T-helper 2 cell treated with Interferon-gamma antibody and Interleukin-4, amounts not matched to agents 100 ng/mL and 5 ng/mL, for 36 hours (primary cell): ENCODE results near the gene ANAPC4. TPM values are rescaled to one million over a fixed set of nuclear protein-coding genes. Genes with fewer than 3 reads are reported as not detected.
"Not testable (repeated sequence)": the region's sequence is repeated elsewhere in the genome, so short reads cannot be mapped to it uniquely, and the experiment has no call there.

Experiments used
- intact Hi-C: fragments of 100-400 bp; cut with micrococcal nuclease; formaldehyde crosslinking; loops from one replicate; pipeline ENCODE4 v1.15.1; 2023
- total RNA-seq: library from RNA; stranded (reverse); gene quantifications from 2 replicates; pipeline ENCODE4 v1.2.3, GENCODE V29; 2022

The ANAPC4 gene, protein sequence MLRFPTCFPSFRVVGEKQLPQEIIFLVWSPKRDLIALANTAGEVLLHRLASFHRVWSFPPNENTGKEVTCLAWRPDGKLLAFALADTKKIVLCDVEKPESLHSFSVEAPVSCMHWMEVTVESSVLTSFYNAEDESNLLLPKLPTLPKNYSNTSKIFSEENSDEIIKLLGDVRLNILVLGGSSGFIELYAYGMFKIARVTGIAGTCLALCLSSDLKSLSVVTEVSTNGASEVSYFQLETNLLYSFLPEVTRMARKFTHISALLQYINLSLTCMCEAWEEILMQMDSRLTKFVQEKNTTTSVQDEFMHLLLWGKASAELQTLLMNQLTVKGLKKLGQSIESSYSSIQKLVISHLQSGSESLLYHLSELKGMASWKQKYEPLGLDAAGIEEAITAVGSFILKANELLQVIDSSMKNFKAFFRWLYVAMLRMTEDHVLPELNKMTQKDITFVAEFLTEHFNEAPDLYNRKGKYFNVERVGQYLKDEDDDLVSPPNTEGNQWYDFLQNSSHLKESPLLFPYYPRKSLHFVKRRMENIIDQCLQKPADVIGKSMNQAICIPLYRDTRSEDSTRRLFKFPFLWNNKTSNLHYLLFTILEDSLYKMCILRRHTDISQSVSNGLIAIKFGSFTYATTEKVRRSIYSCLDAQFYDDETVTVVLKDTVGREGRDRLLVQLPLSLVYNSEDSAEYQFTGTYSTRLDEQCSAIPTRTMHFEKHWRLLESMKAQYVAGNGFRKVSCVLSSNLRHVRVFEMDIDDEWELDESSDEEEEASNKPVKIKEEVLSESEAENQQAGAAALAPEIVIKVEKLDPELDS
- total RNA-seq = 50.1 TPM in 2 replicates

DNA sequence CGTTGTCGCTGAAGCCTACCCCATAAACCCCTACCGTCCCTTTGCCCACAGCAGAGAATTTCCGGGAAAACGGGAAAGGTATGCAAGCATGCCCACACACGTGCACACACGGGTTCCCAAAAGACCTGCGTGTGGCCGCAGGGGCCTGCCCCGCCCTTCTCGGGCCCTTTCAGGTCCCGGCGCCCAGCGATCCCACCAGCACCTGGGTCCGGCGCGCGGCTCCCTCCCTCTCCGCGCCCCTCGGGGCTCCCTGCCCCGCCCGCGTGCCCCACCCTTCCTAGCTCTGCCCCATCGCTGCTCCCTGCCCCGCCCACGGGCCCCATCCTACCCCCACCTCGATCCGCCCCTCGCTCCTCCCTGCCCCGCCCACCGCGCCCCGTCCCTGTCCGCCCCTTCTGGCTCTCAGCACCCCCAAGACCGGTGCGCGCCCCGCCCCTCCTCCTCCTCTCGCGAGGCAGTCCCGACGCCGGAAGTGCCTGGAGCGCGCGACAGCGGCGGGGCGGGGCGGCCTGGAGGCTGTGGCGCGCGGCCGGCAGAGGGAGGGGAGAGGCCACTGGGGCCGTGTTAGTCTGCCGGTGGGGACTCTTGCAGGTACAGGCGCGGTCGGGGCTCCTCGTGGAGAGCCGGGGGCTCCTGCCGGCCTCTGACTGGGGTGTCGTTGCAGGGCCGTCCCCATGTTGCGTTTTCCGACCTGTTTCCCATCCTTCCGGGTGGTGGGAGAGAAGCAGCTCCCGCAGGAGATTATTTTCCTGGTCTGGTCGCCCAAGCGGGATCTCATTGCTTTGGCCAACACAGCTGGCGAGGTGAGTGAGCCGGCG lies at the start of gene ANAPC4:
Gene ANAPC4 (plus strand): TSS at position 510 of the 818 bp plus-strand sequence. CDS start 165 bp downstream, at position 675.
- intact Hi-C loops = loop anchor here (1.0 to 5.0 kb wide), 8 partner anchors 45 to 1205 kb away; partner anchors contain the start of genes DHX15, PI4K2B, SEPSECS and SMIM20

GRCh38 chr4:25328463-25328862 lies 48.6 kb upstream of the ANAPC4 start:
- intact Hi-C loops = not testable (repeated sequence)

DNA sequence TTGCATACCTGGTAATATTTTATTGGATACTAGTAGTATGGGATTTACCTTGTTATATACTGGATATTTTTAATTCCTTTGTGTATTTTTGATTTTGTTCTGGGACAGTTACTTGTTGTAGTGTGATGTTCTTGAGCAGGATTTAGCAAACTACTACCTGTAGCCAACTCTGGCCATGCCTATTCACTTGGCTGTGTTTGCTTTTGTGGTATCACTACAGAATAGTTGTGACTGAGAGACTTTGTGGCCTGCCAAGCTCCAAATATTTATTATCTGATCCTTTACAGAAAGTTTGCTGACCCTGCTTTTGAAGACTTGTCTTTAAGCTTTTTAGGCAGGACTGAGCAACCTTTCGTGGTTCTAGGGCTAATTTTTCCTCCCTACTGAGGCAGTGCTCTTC lies 46.7 kb upstream of the ANAPC4 start:
- intact Hi-C loops = loop anchor here (5.0 kb wide), 1 partner anchor 47 kb away; the partner anchor contains the start of gene ANAPC4

- intact Hi-C loops = loop anchor here (1.0 to 5.0 kb wide), 2 partner anchors 19 to 46 kb away; partner anchors contain the start of genes ANAPC4 and ZCCHC4
Measured at GRCh38 chr4:25330905-25331808, 45.9 kb upstream of the ANAPC4 start.

- intact Hi-C loops = no loop called here
Measured at GRCh38 chr4:25343671-25344070, 33.4 kb upstream of the ANAPC4 start.

DNA sequence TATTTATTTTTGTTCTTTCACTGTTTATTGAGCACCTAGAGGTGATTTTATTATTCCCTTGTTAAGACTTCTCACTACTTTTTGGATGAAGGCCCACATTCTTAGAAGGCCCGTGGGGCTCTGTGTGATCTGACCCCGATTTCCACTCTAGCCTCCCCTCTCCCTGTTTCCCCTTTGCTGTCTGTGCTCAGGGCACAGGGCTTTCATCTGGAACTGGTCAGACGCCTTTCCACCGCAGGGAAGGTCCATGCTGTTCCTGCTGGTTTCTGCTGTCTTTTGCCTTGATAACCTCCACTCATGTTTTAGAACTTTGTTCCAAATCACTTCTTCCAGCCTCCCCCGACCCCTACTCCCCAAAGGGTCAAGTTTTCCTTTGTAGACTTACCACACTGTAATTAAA lies 31.3 kb upstream of the ANAPC4 start:
- intact Hi-C loops = no loop called here

DNA sequence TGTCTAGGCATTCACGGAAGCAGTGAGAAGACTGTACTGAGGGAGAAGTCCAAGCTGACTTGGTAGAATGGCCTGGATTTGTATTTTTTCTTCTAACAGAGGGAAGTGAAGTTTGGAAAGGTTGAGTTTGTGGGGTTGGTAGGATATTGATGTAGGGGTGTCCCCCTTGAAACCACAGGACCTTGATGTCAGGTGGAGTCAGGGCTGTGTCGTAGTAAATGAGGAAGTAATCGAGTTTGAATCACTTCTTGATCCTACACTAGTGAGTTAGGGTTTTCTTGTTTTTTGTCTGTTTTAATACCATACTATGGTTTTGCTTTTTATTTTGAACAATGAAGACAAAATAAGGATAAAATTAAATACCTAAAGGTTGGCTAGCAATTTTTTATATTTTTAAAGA lies 30.1 kb upstream of the ANAPC4 start:
- intact Hi-C loops = no loop called here

DNA sequence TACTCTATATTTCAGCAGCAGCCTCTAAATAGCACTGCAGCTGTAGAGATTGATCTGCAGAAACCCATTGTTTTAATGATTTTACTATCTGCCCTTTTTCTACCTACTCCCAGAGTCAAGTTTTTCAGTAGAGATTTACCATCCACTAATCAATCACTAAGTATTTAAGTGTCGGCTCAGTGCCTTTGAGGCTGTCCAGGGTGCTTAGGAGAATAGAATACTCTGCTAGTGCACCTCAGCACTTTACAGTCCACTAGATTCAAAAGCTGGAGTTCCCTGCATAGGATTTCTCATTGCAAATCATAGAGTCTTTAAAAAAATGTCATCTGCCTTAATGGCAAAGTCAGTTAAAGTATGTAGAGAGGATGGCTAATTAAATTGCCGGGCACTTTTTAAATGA lies 29.6 kb upstream of the ANAPC4 start:
- intact Hi-C loops = no loop called here

- intact Hi-C loops = no loop called here
Measured at GRCh38 chr4:25347971-25348370, 29.1 kb upstream of the ANAPC4 start.

DNA sequence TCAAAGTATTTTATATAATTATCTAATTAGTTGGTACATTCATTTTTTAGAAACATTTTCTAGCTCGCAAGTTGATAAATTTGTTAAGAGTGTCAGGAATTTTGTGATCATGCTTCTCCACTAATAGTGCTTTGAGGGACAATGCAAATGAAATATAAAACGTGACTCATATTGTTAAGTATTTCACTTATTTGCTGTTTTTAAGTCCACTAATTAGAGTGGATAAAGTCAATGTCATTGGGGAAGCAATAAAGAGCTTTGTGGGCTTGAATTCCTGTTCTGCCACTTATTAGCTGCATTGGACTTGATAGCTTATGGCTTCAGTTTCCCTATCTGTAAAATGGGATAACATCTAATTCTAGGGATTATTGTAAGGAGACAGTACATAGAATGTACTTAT lies 26.5 kb upstream of the ANAPC4 start:
- intact Hi-C loops = no loop called here

DNA sequence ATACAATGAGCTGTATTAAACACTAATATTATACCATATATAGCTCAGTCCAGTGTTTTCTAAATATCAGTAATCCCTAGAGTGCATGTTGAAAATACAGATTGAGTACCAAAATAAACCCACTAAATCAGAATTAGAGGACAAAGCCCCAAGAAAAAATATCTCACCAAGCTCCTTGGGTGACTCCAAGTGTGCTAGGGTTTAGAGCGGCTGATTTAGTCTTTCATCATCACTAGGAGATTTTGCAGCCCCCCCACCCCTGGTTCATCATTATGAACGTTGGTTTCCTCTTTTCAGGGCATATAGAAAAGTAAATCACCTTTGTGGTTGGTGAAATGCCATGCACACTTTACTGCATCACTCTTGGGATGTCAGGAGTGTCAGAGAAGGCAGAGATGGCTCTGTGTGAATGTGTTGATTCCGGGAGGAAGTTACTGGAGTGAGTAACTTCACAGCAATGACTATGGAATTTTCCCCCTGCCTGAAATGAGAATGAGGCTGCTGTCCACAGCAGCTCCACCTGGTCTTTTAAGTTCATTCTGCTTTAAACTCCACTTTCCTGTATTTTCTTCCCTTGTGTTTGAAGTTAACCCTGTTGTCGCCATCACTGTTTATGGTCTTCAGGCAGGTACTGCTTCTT lies 25.2 kb upstream of the ANAPC4 start:
- intact Hi-C loops = no loop called here

DNA sequence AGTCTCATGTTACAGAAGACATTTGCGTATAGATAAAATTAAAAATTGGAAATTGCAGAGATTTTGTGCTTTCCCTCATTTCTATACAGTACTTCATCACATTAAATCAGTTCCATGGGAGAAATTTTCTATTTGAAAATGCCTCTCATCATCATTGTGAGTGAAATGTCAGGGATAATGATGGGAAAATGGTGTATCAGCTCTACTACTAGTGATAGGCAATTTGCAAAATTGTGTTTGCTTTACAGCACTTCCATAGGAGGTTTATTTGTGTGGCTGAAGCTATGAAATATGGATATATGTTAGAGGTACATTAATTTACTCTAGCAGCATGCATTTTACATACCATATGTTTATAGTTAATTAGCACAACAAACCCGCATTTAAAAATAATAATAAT lies 21.0 kb upstream of the ANAPC4 start:
- intact Hi-C loops = no loop called here

GRCh38 chr4:25358515-25359275 lies 18.4 kb upstream of the ANAPC4 start:
- intact Hi-C loops = no loop called here

GRCh38 chr4:25361253-25361652 lies 15.8 kb upstream of the ANAPC4 start:
- intact Hi-C loops = no loop called here

DNA sequence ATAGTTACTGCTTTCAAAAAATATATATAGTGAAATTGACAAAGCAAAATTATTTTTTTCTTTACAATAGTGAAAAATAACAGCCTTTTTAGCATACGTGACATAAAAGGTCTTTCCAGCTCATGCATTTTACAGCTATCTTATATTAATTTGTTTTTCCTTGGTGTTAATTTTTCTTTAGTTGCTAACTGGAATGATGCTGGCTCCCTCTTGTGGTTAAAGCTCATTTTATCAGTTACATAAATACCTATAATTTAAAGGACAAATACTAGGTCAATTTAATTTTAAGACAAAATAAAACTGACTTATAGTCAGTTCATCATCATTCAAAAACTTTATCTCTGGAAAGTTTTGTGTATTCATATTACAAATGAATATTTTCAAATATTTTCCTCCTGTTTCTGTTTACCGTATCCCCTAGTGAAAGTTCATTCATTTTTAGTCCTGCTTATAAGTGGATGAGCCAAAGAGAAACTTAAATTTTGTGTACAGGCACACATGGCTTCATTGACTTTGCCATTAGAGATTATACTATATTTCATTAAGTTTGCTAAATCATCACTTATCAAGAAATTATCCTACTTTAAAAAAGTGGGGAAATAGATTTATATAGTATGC lies 9.9 kb upstream of the ANAPC4 start:
- intact Hi-C loops = loop anchor here (1.0 kb wide), 3 partner anchors 55 to 387 kb away; partner anchors contain the start of gene ZCCHC4

DNA sequence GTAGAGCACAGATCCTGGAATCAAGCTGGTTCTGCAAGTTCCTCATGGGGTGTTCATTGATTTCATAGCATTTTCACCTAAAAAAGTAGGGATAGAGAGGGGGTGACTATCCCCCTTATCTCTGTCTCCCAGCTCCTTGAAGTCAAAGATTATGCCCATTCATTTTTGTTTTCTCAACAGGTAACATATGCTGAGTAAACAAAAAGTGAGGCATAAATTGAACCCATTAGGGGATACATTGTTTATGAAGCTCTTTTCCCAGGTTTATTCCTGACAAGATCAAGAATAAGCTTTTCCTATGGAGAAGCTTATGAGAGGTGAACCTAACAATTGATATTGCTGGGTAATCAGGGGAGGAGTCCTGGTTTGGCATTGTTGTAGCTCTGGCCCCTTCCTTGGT lies 9.2 kb upstream of the ANAPC4 start:
- intact Hi-C loops = loop anchor here (1.0 kb wide), 3 partner anchors 56 to 388 kb away; partner anchors contain the start of gene ZCCHC4

- intact Hi-C loops = no loop called here
Measured at GRCh38 chr4:25368315-25368714, 8.7 kb upstream of the ANAPC4 start.

DNA sequence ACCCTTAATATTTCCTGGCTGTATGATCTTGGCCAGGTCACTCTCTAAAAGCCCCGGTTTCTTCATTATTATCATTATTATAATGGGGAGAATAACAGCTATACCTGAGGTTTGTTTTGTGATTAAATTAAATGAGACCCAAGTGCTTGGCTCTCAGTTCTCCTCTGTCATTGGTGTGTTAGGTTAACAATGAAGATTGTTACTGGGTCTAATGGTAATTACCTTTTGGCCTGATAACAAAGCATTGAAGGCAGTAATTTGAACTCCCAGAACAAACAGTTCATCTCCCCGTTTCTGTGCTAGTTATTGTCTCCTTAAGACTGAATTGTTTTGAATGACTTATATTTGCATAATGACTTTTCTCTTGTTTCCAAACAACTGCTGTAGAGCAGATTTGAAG lies 6.8 kb upstream of the ANAPC4 start:
- intact Hi-C loops = no loop called here
